ENCODE data around the gene CBR1.

- TF ChIP-seq, protein P1, sequence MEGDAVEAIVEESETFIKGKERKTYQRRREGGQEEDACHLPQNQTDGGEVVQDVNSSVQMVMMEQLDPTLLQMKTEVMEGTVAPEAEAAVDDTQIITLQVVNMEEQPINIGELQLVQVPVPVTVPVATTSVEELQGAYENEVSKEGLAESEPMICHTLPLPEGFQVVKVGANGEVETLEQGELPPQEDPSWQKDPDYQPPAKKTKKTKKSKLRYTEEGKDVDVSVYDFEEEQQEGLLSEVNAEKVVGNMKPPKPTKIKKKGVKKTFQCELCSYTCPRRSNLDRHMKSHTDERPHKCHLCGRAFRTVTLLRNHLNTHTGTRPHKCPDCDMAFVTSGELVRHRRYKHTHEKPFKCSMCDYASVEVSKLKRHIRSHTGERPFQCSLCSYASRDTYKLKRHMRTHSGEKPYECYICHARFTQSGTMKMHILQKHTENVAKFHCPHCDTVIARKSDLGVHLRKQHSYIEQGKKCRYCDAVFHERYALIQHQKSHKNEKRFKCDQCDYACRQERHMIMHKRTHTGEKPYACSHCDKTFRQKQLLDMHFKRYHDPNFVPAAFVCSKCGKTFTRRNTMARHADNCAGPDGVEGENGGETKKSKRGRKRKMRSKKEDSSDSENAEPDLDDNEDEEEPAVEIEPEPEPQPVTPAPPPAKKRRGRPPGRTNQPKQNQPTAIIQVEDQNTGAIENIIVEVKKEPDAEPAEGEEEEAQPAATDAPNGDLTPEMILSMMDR (conservative IDR thresholded peaks at IDR 0.05) = no peak
- TF ChIP-seq ZFX (IDR thresholded peaks at IDR 0.05) = no peak
Observed at GRCh38 chr21:36052860-36053714, 16.7 kb upstream of the CBR1 start.

All from C4-2B (cell line).